ENCODE measurements around the gene RTF1.
"Not testable (repeated sequence)": the region's sequence is repeated elsewhere in the genome, so short reads cannot be mapped to it uniquely, and the experiment has no call there.

Gene RTF1

DNA sequence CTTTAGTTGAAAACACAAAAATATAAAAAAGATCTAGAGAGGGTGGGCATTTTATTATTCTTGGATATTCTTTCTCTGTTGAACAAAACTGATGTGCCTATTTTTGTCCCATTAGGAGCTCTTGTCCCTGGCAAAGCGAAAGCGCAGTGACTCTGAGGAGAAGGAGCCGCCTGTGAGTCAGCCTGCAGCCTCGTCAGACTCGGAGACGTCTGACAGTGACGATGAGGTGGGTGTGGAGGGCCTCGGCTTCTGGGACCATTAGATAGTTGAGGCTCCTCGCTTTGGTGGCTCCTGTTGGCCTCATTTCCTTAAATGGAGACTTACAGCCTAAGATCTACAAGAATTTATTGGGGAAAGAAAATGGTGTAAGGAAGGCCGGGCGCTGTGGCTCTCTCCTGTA, 21.3 kb downstream of the RTF1 start:
- no peak for DNase-seq

DNA sequence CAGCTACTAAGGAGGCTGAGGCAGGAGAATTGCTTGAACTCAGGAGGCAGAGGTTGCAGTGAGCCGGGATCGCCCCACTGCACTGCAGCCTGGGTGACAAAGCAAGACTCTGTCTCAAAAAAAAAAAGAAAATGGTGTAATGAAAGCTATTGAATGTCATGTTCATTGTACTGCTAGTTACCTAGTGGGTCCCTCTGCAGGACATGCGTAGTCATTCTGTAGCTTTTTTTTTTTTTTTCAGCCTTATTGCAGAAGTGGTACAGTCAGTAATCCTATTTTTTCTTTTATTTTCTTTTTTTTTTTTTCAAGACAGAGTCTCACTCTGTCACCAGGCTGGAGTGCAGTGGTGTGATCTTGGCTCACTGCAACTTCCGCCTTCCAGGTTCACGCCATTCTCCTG, 21.9 kb downstream of the RTF1 start:
- DNase-seq: peak; percentile 12

DNA sequence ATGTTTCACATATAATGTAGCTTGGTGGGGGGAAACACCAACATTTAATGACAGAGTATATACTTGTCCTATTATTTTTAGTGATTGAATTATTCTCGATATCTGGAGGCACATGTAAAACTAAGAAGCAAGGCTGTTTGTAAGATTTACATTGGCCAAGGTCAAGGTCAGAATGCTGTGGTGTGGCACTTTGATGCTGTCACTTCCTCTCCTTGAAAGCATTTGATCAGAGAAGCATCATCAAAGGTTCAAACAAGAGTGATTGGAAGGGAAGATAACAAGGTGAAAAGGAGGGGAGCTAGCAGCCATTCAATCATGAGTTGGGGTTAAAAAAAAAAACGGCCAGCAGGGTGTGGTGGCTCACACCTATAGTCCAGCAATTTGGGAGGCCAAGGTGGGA, 26.4 kb downstream of the RTF1 start:
- no peak for DNase-seq

DNA sequence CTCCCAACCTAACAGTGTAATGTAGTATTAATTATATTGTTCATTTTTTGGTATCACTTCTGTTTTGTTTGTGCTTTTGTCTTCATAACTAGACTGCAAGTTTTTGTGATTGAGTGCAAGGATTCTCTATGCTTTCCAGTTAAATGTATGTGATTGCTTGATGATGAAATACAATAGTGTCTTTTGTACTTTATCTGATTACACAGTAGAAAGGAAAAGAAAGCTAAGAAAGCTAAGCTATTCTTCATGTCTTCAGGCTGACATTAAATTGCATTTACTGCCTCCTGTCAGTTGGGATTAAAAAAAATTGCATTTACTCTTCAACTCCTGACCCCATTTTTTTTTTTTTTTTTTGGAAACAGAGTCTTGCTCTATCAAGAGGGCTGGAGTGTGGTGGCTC, 28.5 kb downstream of the RTF1 start:
- no peak for DNase-seq

DNA sequence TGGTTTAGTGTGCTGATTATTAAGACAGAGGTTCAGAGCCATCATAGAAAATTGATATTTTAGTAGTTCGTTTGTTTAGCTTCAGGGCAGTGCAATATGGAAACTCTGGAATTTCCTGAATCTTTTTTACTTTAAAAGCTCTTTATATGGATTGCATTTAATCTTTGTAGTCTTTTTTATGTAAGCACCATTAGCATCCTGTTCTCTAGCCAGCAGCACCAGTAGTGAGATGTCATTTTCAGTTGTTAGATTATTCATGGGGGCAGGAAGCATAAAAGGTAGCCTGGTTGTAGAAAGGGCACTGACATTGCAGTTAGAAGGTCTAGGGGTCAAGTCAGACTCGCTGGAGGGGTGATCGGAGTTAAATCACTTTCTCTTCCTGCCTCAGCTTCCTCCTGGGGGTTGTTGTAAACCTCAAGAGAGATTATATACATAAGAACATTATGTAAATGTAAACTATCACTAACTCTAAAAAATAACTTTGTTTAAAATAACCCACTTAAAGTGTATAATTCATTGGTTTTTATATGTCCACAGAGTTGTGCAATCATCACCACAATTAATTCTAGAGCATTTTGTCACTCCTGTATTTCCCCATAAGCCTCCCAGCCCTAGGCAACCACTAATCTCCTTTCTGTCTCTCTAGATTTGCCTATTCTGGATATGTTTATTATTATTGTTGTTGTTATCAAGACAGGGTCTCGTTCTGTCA, 45.3 kb downstream of the RTF1 start:
- DNase-seq: no peak

DNA sequence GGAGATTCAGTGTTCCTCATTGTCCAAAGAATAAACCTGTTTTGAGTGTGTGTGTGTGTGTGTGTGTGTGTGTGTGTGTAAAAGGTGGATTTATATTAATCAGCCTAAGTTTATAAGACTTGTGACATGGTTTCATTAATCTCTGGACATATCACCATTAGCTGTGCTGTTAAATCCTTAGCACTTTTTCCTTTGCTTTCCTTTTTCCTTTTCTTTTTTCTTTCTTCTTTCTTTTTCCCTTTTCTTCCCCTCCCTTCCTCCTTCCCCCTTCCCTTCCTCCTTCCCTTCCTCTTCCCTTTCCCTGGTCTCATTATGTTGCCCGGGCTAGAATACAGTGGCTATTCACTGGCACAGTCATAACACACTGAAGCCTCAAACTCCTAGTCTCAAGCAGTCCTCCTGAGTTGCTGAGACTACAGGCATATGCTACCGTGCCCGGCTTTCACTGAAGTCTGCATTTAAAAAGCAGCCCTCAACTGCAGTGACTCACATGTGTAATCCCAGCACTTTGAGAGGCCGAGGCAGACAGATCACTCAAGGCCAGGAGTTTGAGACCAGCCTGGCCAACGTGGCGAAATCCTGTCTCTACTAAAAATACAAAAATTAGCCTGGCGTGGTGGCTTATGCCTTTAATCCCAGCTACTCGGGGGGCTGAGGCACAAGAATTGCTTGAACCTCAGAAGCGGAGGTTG, 48.1 kb downstream of the RTF1 start:
- DNase-seq: no peak

- DNase-seq: peak; percentile 16
Observed at GRCh38 chr15:41465822-41466421, 49.0 kb downstream of the RTF1 start.

DNA sequence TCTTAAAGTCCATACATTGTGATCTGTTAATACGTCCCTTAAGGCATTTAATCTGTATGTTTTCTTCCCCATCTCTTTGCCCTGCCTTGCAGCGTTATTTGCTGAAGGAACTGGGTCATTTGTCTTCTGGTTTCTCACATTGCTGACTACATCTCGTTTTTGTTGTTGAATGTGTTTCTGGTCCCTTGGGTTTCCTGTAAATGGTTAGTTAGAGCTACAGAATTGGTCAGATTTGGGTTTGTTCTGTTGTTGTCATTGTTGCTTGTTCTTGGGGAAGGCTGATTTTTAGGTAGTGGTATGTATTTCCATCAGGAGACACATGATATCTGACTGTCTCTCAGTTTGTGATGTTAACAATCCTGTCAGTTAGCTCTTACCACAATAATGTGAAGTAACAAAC, 49.8 kb downstream of the RTF1 start:
- DNase-seq: no peak

DNA sequence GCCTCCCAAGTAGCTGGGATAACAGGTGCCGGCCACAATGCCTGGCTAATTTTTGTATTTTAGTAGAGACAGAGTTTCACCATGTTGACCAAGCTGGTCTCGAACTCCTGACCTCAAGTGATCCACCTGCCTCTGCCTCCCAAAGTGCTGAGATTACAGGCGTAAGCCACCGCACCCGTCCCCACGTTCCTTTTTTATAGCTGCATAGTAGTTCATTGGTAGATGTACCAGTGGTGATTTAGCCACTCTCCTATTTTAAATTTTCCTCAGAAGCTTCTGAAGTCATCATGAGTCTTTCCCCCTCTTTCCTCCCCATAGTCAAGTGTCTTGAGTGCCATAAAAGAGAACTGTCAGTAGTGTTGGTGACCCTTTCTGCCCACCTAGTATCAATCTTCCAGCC, 52.7 kb downstream of the RTF1 start:
- not testable (repeated sequence) for DNase-seq

DNA sequence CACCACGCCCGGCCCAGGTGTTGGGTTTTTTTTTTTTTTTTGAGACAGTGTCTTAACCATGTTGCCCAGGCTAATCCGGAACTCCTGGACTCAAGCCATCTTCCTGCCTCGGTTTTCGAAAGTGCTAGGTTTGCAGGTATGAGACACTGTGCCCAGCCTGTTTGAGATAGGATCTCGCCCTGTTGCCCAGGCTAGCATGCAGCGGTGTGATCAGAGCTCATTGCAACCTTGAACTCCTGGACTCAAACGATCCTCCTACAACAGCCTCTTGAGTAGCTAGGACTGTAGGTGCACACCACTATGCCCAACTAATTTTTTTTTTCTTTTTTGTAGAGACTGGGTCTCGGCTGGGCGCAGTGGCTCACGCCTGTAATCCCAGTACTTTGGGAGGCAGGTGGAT, 56.5 kb downstream of the RTF1 start:
- no peak for DNase-seq

DNA sequence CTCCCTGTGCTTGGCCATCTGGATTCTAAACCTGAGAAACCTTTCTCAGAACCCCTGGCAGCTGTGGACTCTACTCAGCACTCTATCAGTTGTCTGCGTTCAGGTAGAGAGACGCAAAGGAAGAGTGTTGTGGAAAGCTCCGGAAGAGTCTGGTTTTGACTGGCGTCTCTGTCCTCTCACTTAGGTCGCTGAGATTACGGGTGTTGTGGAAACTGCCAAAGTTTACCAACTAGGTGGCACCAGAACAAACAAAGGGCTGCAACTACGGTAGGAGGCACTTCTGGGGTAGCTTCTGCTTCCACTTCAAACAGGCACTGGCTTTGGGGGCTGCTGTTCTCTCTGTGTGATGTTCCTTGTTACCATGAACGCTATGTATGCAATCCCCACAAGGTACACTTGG, 57.5 kb downstream of the RTF1 start:
- no peak for DNase-seq

- DNase-seq: no peak
Observed at GRCh38 chr15:41474941-41475340, 58.0 kb downstream of the RTF1 start.

GRCh38 chr15:41476416-41477048, 59.6 kb downstream of the RTF1 start:
- no peak for DNase-seq

GRCh38 chr15:41480396-41481140, 63.7 kb downstream of the RTF1 start:
- no peak for DNase-seq

- no peak for DNase-seq
Observed at GRCh38 chr15:41482110-41482877, 65.4 kb downstream of the RTF1 start.

DNA sequence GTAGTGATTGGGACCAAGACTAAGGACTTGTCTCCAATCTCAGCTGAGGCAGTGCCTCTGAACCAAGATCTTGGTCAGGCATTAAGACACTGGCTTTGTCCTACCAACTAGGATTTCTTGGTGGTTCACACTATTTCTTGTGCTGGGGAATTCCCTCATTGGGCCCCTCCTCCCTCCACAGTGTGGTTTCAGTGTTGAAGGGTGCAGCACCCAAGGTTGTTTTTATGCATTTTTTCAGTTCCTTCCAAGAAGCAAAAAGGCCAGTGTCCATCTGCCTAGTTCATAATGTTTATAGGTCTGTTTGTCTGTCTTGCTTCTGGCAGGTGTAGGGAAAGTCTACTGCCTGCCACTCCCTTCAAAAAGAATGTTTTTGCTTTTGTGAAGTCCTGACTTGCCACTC, 66.2 kb downstream of the RTF1 start:
- DNase-seq: no peak

DNA sequence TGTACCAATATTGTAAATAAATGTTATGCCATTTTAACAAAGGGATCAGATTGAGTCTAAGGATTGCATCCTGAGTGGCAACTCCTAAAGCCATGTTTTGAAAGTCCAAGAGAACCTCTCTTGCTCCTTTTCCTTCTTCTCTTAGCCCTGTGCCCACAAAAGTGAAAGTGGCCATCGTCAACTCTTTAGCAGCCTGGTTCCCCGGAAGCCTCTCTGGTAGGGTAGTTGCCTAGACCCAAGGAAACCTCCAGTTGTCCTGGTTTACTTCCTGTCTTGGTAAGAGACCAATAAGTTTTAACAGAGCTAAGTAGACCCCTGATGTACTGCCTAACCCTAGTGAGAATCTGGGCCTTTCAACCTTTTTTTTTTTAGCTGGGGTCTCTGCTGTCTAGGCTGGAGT, 66.6 kb downstream of the RTF1 start:
- no peak for DNase-seq

- DNase-seq: no peak
Observed at GRCh38 chr15:41484937-41485625, 68.2 kb downstream of the RTF1 start.

- no peak for DNase-seq
Observed at GRCh38 chr15:41486286-41486685, 69.4 kb downstream of the RTF1 start.

GRCh38 chr15:41487381-41487780, 70.5 kb downstream of the RTF1 start:
- DNase-seq: no peak

GRCh38 chr15:41487802-41488201, 70.9 kb downstream of the RTF1 start:
- DNase-seq: no peak

GRCh38 chr15:41489641-41490040, 72.7 kb downstream of the RTF1 start:
- DNase-seq: no peak

All from NCI-H2171 (cell line).